NCI-H187 treated with DMSO at 0.1 percent for 48 hours (cell line): ENCODE data around the gene TERT.
"Not testable (repeated sequence)": the region's sequence is repeated elsewhere in the genome, so short reads cannot be mapped to it uniquely, and the experiment has no call there.

Source experiments
- DNase-seq: peaks from one replicate; lab custom pipeline; 2025; lab: John Stamatoyannopoulos, UW

The TERT gene

DNA sequence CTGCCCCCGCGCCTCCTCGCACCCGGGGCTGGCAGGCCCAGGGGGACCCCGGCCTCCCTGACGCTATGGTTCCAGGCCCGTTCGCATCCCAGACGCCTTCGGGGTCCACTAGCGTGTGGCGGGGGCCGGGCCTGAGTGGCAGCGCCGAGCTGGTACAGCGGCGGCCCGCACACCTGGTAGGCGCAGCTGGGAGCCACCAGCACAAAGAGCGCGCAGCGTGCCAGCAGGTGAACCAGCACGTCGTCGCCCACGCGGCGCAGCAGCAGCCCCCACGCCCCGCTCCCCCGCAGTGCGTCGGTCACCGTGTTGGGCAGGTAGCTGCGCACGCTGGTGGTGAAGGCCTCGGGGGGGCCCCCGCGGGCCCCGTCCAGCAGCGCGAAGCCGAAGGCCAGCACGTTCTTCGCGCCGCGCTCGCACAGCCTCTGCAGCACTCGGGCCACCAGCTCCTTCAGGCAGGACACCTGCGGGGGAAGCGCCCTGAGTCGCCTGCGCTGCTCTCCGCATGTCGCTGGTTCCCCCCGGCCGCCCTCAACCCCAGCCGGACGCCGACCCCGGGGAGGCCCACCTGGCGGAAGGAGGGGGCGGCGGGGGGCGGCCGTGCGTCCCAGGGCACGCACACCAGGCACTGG is 548 bp downstream of the TERT start:
- no peak for DNase-seq

GRCh38 chr5:1293416-1294205 is 1.3 kb downstream of the TERT start:
- no peak for DNase-seq

DNA sequence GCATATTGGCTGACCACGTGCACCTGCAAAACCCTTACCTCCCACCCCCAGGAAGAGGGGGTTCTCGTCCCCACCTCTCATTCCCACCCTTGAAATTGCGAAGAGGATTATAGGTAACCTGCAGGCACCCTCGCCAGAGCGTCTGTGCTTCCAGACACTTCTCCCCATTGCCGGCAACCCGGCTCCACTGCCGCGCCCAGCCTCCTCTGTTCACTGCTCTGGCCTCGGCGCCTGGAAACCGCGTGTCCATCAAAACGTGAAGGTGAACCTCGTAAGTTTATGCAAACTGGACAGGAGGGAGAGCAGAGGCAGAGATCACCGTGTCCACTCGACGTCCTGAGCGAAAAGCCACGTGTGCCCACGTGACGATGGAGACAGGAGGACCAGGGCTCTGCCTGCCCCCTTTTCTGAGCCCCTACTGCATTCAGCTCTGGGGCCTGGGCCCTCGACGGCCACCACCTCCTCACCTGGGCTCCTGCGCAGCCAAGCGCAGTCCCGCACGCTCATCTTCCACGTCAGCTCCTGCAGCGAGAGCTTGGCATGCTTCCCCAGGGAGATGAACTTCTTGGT is 1.9 kb downstream of the TERT start:
- DNase-seq = no peak

- DNase-seq = no peak
Observed at GRCh38 chr5:1292139-1292538, 2.7 kb downstream of the TERT start.

GRCh38 chr5:1291611-1292080 is 3.2 kb downstream of the TERT start:
- DNase-seq = no peak

DNA sequence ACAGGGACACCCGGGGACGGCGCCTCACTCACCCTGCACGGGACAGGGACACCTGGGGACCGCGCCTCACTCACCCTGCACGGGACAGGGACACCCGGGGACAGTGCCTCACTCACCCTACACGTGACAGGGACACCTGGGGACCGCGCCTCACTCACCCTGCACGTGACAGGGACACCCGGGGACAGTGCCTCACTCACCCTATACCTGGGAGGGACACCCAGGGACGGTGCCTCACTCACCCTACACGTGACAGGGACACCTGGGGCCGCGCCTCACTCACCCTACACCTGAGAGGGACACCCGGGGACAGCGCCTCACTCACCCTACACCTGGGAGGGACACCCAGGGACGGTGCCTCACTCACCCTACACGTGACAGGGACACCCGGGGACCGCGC is 3.9 kb downstream of the TERT start:
- not testable (repeated sequence) for DNase-seq

GRCh38 chr5:1289559-1289958 is 5.3 kb downstream of the TERT start:
- not testable (repeated sequence) for DNase-seq

GRCh38 chr5:1288439-1289335 is 6.2 kb downstream of the TERT start:
- DNase-seq = no peak

- no peak for DNase-seq
Observed at GRCh38 chr5:1285883-1286291, 9.0 kb downstream of the TERT start.

DNA sequence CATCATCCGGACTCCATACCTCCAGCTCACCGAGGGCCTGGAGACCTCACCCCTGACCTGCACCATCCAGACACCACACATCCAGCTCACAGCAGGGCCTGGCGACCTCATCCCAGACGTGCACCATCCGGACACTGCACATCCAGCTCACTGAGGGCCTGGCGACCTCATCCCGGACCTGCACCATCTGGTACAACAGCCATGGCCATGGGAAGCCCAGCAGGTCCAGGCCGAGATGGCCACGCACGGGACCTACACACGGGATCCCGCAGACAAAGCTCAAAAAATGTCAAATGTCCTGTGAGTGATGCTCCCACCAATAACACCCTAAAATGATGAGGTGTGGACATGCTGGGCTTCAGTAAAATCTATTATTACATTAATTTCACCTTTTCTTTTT is 9.7 kb downstream of the TERT start:
- DNase-seq = no peak

- DNase-seq = not testable (repeated sequence)
Observed at GRCh38 chr5:1284336-1284970, 10.4 kb downstream of the TERT start.

- DNase-seq = not testable (repeated sequence)
Observed at GRCh38 chr5:1283729-1284041, 11.2 kb downstream of the TERT start.

DNA sequence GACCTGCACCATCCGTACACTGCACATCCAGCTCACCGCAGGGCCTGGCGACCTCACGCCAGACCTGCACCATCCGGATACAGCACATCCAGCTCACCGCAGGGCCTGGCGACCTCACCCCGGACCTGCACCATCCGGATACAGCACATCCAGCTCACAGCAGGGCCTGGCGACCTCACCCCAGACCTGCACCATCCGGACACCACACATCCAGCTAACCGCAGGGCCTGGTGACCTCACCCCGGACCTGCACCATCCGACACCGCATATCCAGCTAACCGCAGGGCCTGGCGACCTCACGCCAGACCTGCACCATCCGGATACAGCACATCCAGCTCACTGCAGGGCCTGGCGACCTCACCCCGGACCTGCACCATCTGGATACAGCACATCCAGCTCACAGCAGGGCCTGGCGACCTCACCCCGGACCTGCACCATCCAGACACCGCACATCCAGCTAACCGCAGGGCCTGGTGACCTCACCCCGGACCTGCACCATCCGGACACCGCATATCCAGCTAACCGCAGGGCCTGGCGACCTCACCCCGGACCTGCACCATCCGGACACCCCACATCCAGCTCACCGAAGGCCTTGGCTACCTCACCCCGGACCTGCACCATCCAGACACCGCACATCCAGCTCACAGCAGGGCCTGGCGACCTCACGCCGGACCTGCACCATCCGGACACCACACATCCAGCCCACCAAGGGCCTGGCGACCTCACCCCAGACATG is 11.7 kb downstream of the TERT start:
- DNase-seq = not testable (repeated sequence)

- DNase-seq = no peak
Observed at GRCh38 chr5:1282131-1282992, 12.5 kb downstream of the TERT start.

- DNase-seq = no peak
Observed at GRCh38 chr5:1281038-1281882, 13.6 kb downstream of the TERT start.

DNA sequence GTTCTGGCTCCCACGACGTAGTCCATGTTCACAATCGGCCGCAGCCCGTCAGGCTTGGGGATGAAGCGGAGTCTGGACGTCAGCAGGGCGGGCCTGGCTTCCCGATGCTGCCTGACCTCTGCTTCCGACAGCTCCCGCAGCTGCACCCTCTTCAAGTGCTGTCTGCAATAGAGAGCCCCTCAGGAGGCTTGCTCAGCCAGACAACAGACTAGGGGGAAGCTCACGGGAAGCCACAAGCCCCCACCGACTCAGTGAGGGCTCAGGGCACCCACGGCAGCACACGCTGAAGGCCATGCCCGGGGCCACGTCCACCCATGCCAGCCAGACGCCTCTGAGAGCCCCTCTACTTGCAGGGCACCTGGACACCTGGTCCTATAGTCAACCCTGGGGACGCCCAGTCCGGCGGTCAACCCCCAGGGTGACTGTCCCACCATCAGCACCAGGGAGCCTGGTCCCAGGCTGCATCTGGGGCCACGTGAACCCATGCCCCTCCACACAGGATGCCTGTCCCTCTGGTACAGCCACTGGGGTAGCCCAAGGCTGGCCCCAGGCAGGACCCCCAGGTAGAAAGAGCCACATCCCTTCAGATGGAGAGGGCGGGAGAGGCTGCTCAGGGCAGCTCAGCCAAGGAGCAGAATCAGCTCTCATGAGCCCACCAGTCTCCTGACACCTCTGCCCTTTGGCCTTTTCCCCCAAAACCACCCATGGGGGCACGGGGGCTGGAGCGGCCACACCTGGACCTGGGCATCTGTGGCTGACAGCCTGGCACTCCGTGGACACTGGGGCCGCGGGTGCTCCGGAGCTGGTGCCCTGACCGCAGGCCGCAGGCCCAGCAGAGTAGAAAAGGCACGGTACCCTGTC is 14.5 kb downstream of the TERT start:
- no peak for DNase-seq

GRCh38 chr5:1279443-1280151 is 15.3 kb downstream of the TERT start:
- DNase-seq = no peak
